Measurements from ENCODE around the gene CORO7. TPM values are rescaled to one million over a fixed set of nuclear protein-coding genes. Genes with fewer than 3 reads are reported as not detected.

The CORO7 gene
- total RNA-seq, 1 donor from 2014 or later, result 52.4 TPM

DNA sequence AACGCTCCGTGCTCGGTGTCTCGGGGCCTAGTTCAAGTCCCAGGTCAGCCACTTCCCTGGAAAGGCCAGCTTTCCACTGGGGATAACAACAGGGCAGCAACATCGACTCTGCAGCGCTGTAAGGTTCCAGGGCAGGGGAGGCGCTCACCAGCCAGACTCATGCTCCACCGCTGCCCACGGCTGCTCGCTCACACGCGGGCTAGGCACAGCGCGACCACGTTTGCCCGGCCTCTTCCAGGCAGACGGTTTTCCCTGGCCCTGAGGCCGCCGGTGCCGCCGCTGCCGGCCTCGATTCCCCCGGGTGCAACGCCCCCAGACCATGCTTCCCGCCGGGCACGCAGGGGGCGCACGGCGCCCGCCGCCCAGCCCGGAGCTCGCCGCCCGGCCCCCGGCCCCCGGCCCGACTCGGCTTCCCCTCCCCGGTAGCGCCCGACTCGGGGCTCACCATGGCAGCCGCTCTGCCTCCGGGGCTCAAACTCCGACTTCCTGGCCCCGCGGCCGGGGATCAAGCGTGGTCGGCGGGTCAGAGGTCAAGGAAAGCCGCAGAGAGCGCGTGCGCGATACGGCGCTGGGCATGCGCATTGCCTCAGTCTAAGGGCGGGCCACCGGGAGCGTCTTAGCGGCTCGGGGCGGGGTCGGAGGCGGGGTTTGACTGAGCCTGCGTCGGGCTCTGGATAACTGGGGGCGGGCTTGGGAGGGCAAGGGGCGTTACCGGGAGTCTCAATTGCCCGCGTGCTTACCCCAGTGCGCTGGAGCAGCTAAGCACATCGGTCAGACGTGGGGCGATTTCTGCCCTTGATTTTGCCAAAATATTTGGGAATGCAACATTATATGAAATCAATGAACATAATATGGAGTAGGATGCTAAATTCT, 65.4 kb downstream of the CORO7 start, which contains the start of gene PAM16:
PAM16 (minus strand) TSS at position 535 of the 873 bp plus-strand sequence; CDS start at position 448, 87 bp downstream.
- Histone ChIP-seq H3K27me3 (no peaks in the 10 kb centered on the region), H3K9me3 (no peaks in the 10 kb centered on the region), H3K4me3 (peak within 1 kb of the TSS; percentile 69), H3K4me1 (peaks cover 36% of the 10 kb centered on the region), H3K27ac (peak within 1 kb of the TSS; percentile 83), H3K36me3 (peaks cover 5% of the 10 kb centered on the region)
- ATAC-seq (peak; percentile 92), DNase-seq (peak; percentile 99)
- intact Hi-C loops (cut with DNase I), result no loop called here
- TF ChIP-seq, protein P1, sequence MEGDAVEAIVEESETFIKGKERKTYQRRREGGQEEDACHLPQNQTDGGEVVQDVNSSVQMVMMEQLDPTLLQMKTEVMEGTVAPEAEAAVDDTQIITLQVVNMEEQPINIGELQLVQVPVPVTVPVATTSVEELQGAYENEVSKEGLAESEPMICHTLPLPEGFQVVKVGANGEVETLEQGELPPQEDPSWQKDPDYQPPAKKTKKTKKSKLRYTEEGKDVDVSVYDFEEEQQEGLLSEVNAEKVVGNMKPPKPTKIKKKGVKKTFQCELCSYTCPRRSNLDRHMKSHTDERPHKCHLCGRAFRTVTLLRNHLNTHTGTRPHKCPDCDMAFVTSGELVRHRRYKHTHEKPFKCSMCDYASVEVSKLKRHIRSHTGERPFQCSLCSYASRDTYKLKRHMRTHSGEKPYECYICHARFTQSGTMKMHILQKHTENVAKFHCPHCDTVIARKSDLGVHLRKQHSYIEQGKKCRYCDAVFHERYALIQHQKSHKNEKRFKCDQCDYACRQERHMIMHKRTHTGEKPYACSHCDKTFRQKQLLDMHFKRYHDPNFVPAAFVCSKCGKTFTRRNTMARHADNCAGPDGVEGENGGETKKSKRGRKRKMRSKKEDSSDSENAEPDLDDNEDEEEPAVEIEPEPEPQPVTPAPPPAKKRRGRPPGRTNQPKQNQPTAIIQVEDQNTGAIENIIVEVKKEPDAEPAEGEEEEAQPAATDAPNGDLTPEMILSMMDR (IDR thresholded peaks at IDR 0.05), result no peak

DNA sequence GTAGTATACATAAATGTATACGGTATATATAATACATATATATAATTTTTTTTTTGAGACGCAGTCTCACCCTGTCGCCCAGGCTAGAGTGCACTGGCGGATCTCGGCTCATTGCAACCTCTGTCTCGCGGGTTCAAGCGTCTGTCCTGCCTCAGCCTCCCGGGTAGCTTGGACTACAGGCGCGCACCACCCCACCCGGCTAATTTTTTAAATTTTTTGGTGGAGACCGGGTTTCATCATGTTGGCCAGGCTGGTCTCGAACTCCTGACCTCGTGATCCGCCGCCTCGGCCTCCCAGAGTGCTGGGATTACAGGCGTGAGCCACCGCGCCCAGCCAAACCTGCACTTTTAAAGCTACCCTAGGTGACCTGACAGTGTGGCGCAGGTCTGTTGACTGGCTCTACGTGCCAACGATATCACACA, 66.0 kb downstream of the CORO7 start:
- Histone ChIP-seq H3K27ac (peak overlapping the region; percentile 83), H3K9me3 (no peaks in the 10 kb centered on the region), H3K36me3 (peaks cover 5% of the 10 kb centered on the region), H3K4me1 (peaks cover 41% of the 10 kb centered on the region), H3K4me3 (peak overlapping the region; percentile 69), H3K27me3 (no peaks in the 10 kb centered on the region)
- TF ChIP-seq, protein P1 (IDR thresholded peaks at IDR 0.05), result no peak
- DNase-seq (no peak), ATAC-seq (no peak)
- intact Hi-C loops (cut with DNase I), result no loop called here

DNA sequence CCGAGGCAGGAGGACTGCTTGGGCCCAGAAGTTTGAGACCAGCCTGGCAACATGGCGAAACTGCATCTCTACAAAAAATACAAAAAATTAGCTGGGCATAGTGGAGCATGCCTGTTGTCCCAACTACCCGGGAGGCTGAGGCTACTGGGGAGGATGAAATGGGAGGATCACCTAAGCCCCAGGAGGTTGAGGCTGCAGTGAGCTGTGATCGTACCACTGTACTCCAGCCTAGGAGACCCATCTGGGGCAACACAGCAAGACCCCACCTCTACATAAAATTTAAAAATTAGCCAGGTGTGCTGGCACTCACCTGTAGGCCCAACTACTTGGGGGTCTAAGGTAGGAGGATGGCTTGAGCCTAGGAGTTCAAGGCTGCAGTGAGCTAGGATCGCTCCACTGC, 67.1 kb downstream of the CORO7 start:
- Histone ChIP-seq H3K27ac (no peak overlapping the region), H3K27me3 (no peaks in the 10 kb centered on the region), H3K9me3 (no peaks in the 10 kb centered on the region), H3K4me3 (no peak overlapping the region), H3K4me1 (peaks cover 47% of the 10 kb centered on the region), H3K36me3 (no peaks in the 10 kb centered on the region)
- TF ChIP-seq, protein P1 (IDR thresholded peaks at IDR 0.05), result no peak
- DNase-seq (no peak), ATAC-seq (no peak)
- intact Hi-C loops (cut with DNase I), result no loop called here

DNA sequence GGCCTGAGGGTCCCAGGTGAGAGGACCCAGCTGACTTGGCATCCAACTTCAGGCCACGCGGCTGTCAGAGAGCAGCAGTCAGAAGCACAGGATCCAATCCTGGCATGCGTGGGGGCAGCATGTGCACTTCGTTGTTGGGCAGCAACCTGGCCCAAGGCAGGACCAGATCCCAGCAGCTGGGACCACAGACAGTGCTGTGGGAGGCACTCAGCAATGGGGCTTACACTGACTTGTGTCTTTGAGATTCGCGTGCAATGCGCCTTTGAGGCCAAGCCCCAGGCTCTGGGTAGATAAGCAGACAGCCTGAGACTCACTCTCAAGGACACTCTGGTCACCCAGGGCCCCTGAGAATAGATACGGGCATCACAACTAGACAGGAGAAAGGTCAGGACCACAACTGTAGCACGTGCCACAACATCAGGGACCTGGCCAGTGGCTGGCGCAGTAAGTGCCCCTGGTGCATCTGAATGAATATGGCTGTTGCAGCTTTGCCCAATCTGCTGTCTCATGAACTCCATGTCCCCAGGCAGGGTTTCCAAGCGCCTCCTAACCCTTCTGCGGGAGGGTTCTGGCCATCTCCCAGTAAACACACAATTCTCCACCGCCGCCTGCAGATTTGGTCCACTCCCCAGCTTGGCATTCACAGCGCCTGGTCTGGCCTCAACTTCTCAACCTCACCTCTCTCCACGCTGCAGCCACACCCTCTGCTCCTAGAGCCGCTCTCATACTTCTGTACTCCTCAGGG, 68.5 kb downstream of the CORO7 start:
- ATAC-seq (peak; percentile 40), DNase-seq (peak; percentile 79)
- no peak overlapping the region for H3K4me3 ChIP-seq
- TF ChIP-seq, protein P1 (IDR thresholded peaks at IDR 0.05), result no peak
- intact Hi-C loops (cut with DNase I), result no loop called here
- H3K36me3 ChIP-seq, result no peaks in the 10 kb centered on the region
- H3K4me1 ChIP-seq, result peaks cover 50% of the 10 kb centered on the region
- H3K27me3 ChIP-seq, result no peaks in the 10 kb centered on the region
- H3K27ac ChIP-seq, result peak overlapping the region; percentile 60
- no peaks in the 10 kb centered on the region for H3K9me3 ChIP-seq

DNA sequence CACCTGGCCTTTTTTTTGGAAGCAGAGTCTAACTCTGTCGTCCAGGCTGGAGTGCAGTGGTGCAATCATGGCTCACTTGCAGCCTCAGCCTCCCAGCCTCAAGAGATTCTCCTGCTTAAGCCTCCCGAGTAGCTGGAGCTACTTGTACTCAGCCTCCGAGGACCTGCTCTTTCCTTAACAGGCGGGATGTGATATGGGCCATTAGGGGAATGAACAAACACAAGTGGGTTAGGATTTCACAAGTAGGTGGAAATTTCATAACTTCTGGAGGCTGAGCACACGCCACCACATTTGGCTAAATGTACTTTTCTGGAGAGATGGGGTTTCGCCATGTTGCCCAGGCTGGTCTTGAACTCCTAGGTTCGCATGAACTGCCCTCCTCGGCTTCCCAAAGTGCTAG, 69.4 kb downstream of the CORO7 start:
- H3K27ac ChIP-seq, result peak overlapping the region; percentile 60
- DNase-seq (peak; percentile 74), ATAC-seq (peak; percentile 39)
- TF ChIP-seq, protein P1 (IDR thresholded peaks at IDR 0.05), result no peak
- no peak overlapping the region for H3K4me3 ChIP-seq
- peaks cover 54% of the 10 kb centered on the region for H3K4me1 ChIP-seq
- no peaks in the 10 kb centered on the region for H3K27me3 ChIP-seq
- H3K9me3 ChIP-seq, result no peaks in the 10 kb centered on the region
- intact Hi-C loops (cut with DNase I), result no loop called here
- H3K36me3 ChIP-seq, result no peaks in the 10 kb centered on the region
